ENCODE data around the gene DDX21.
"Not testable (repeated sequence)": the region's sequence is repeated elsewhere in the genome, so short reads cannot be mapped to it uniquely, and the experiment has no call there.

DDX21 gene

GRCh38 chr10:68954904-68955303, 1.1 kb upstream of the DDX21 start:
- WGBS, 2 experiments: 93 to 96% methylated on average over 12 of the region's 12 CpGs
- Histone ChIP-seq H3K4me3 (ENCODE audit: insufficient read depth, low read depth, low read length) (no peak overlapping the region), H3K27ac (ENCODE audit: insufficient read depth, low read depth, low read length, poor library complexity, severe bottlenecking) (no peak overlapping the region)

GRCh38 chr10:68955355-68955831, 577 bp upstream of the DDX21 start:
- Histone ChIP-seq H3K9me3 (ENCODE audit: control insufficient read depth, low read length) (no peaks in the 10 kb centered on the region), H3K27me3 (ENCODE audit: control insufficient read depth, insufficient read depth, low read length, poor library complexity, severe bottlenecking) (no peaks in the 10 kb centered on the region), H3K27ac (ENCODE audit: insufficient read depth, low read depth, low read length, poor library complexity, severe bottlenecking) (peak overlapping the region; percentile 90), H3K4me3 (ENCODE audit: insufficient read depth, low read depth, low read length) (peak overlapping the region; percentile 95), H3K36me3 (ENCODE audit: control insufficient read depth, insufficient read depth, low read length) (peaks cover 6% of the 10 kb centered on the region), H3K4me1 (ENCODE audit: control insufficient read depth, insufficient read depth, low read length) (no peaks in the 10 kb centered on the region)
- WGBS, 2 experiments: 10 to 14% methylated on average over 16 of the region's 16 CpGs

More at GRCh38 chr10:68954904-68955303, 1.1 kb upstream of the DDX21 start:
- Histone ChIP-seq H3K27me3 (ENCODE audit: control insufficient read depth, insufficient read depth, low read length, poor library complexity, severe bottlenecking) (no peaks in the 10 kb centered on the region), H3K36me3 (ENCODE audit: control insufficient read depth, insufficient read depth, low read length) (peaks cover under 1% of the 10 kb centered on the region), H3K9me3 (ENCODE audit: control insufficient read depth, low read length) (no peaks in the 10 kb centered on the region), H3K4me1 (ENCODE audit: control insufficient read depth, insufficient read depth, low read length) (no peaks in the 10 kb centered on the region)

- H3K36me3 ChIP-seq (ENCODE audit: control insufficient read depth, insufficient read depth, low read length): peaks cover 11% of the 10 kb centered on the region
- no peaks in the 10 kb centered on the region for H3K27me3 ChIP-seq (ENCODE audit: control insufficient read depth, insufficient read depth, low read length, poor library complexity, severe bottlenecking)
- 51 to 53% methylated on average over 7 of the region's 7 CpGs for WGBS, 2 experiments
- no peaks in the 10 kb centered on the region for H3K9me3 ChIP-seq (ENCODE audit: control insufficient read depth, low read length)
- peak overlapping the region; percentile 95 for H3K4me3 ChIP-seq (ENCODE audit: insufficient read depth, low read depth, low read length)
- H3K4me1 ChIP-seq (ENCODE audit: control insufficient read depth, insufficient read depth, low read length): no peaks in the 10 kb centered on the region
- no peak overlapping the region for H3K27ac ChIP-seq (ENCODE audit: insufficient read depth, low read depth, low read length, poor library complexity, severe bottlenecking)
Measured at GRCh38 chr10:68957284-68957615, 1.3 kb downstream of the DDX21 start.

- 83 to 87% methylated on average over 3 of the region's 3 CpGs for WGBS, 2 experiments
- Histone ChIP-seq H3K36me3 (ENCODE audit: control insufficient read depth, insufficient read depth, low read length) (peaks cover 14% of the 10 kb centered on the region), H3K4me3 (ENCODE audit: insufficient read depth, low read depth, low read length) (peak overlapping the region; percentile 95), H3K9me3 (ENCODE audit: control insufficient read depth, low read length) (no peaks in the 10 kb centered on the region), H3K27ac (ENCODE audit: insufficient read depth, low read depth, low read length, poor library complexity, severe bottlenecking) (no peak overlapping the region), H3K27me3 (ENCODE audit: control insufficient read depth, insufficient read depth, low read length, poor library complexity, severe bottlenecking) (no peaks in the 10 kb centered on the region), H3K4me1 (ENCODE audit: control insufficient read depth, insufficient read depth, low read length) (no peaks in the 10 kb centered on the region)
Measured at GRCh38 chr10:68957654-68958053, 1.7 kb downstream of the DDX21 start.

- peaks cover 27% of the 10 kb centered on the region for H3K36me3 ChIP-seq (ENCODE audit: control insufficient read depth, insufficient read depth, low read length)
- H3K27me3 ChIP-seq (ENCODE audit: control insufficient read depth, insufficient read depth, low read length, poor library complexity, severe bottlenecking): no peaks in the 10 kb centered on the region
- H3K27ac ChIP-seq (ENCODE audit: insufficient read depth, low read depth, low read length, poor library complexity, severe bottlenecking): no peak overlapping the region
- 94 to 96% methylated on average over 4 of the region's 4 CpGs for WGBS, 2 experiments
- no peaks in the 10 kb centered on the region for H3K4me1 ChIP-seq (ENCODE audit: control insufficient read depth, insufficient read depth, low read length)
- H3K9me3 ChIP-seq (ENCODE audit: control insufficient read depth, low read length): no peaks in the 10 kb centered on the region
- H3K4me3 ChIP-seq (ENCODE audit: insufficient read depth, low read depth, low read length): no peak overlapping the region
Measured at GRCh38 chr10:68959695-68960527, 3.9 kb downstream of the DDX21 start.

- 96 to 98% methylated on average over 4 of the region's 4 CpGs for WGBS, 2 experiments
- H3K36me3 ChIP-seq (ENCODE audit: control insufficient read depth, insufficient read depth, low read length): peaks cover 44% of the 10 kb centered on the region
Measured at GRCh38 chr10:68963151-68963550, 7.2 kb downstream of the DDX21 start.

GRCh38 chr10:68973975-68974374, 18.0 kb downstream of the DDX21 start:
- no peak overlapping the region for H3K27ac ChIP-seq (ENCODE audit: insufficient read depth, low read depth, low read length, poor library complexity, severe bottlenecking)
- no peak overlapping the region for H3K4me3 ChIP-seq (ENCODE audit: insufficient read depth, low read depth, low read length)
- no peaks in the 10 kb centered on the region for H3K4me1 ChIP-seq (ENCODE audit: control insufficient read depth, insufficient read depth, low read length)
- no peaks in the 10 kb centered on the region for H3K27me3 ChIP-seq (ENCODE audit: control insufficient read depth, insufficient read depth, low read length, poor library complexity, severe bottlenecking)
- H3K36me3 ChIP-seq (ENCODE audit: control insufficient read depth, insufficient read depth, low read length): peaks cover 50% of the 10 kb centered on the region
- WGBS, 2 experiments: 93 to 96% methylated on average over 5 of the region's 5 CpGs
- H3K9me3 ChIP-seq (ENCODE audit: control insufficient read depth, low read length): no peaks in the 10 kb centered on the region

More at GRCh38 chr10:68963151-68963550, 7.2 kb downstream of the DDX21 start:
- no peaks in the 10 kb centered on the region for H3K9me3 ChIP-seq (ENCODE audit: control insufficient read depth, low read length)
- H3K27ac ChIP-seq (ENCODE audit: insufficient read depth, low read depth, low read length, poor library complexity, severe bottlenecking): no peak overlapping the region
- H3K4me1 ChIP-seq (ENCODE audit: control insufficient read depth, insufficient read depth, low read length): no peaks in the 10 kb centered on the region
- no peak overlapping the region for H3K4me3 ChIP-seq (ENCODE audit: insufficient read depth, low read depth, low read length)
- no peaks in the 10 kb centered on the region for H3K27me3 ChIP-seq (ENCODE audit: control insufficient read depth, insufficient read depth, low read length, poor library complexity, severe bottlenecking)

GRCh38 chr10:68975936-68976473, 20.0 kb downstream of the DDX21 start:
- H3K9me3 ChIP-seq (ENCODE audit: control insufficient read depth, low read length); H3K27me3 ChIP-seq (ENCODE audit: control insufficient read depth, insufficient read depth, low read length, poor library complexity, severe bottlenecking); H3K4me3 ChIP-seq (ENCODE audit: insufficient read depth, low read depth, low read length); H3K27ac ChIP-seq (ENCODE audit: insufficient read depth, low read depth, low read length, poor library complexity, severe bottlenecking); H3K4me1 ChIP-seq (ENCODE audit: control insufficient read depth, insufficient read depth, low read length): not testable (repeated sequence)
- 98 to 100% methylated on average over 4 of the region's 5 CpGs for WGBS, 2 experiments
- peaks cover 41% of the 10 kb centered on the region for H3K36me3 ChIP-seq (ENCODE audit: control insufficient read depth, insufficient read depth, low read length)

GRCh38 chr10:68979738-68980137, 23.8 kb downstream of the DDX21 start:
- not testable (repeated sequence) for H3K4me3 ChIP-seq (ENCODE audit: insufficient read depth, low read depth, low read length); H3K4me1 ChIP-seq (ENCODE audit: control insufficient read depth, insufficient read depth, low read length); H3K9me3 ChIP-seq (ENCODE audit: control insufficient read depth, low read length); H3K27me3 ChIP-seq (ENCODE audit: control insufficient read depth, insufficient read depth, low read length, poor library complexity, severe bottlenecking); H3K27ac ChIP-seq (ENCODE audit: insufficient read depth, low read depth, low read length, poor library complexity, severe bottlenecking)
- peaks cover 27% of the 10 kb centered on the region for H3K36me3 ChIP-seq (ENCODE audit: control insufficient read depth, insufficient read depth, low read length)
- WGBS, 2 experiments: 91 to 94% methylated on average over 6 of the region's 6 CpGs

- Histone ChIP-seq H3K4me1 (ENCODE audit: control insufficient read depth, insufficient read depth, low read length) (no peaks in the 10 kb centered on the region), H3K27ac (ENCODE audit: insufficient read depth, low read depth, low read length, poor library complexity, severe bottlenecking) (no peak overlapping the region), H3K9me3 (ENCODE audit: control insufficient read depth, low read length) (no peaks in the 10 kb centered on the region), H3K36me3 (ENCODE audit: control insufficient read depth, insufficient read depth, low read length) (peaks cover 25% of the 10 kb centered on the region), H3K4me3 (ENCODE audit: insufficient read depth, low read depth, low read length) (no peak overlapping the region), H3K27me3 (ENCODE audit: control insufficient read depth, insufficient read depth, low read length, poor library complexity, severe bottlenecking) (no peaks in the 10 kb centered on the region)
- WGBS, 2 experiments: 92 to 100% methylated on average over 1 of the region's 1 CpG
Measured at GRCh38 chr10:68981074-68981473, 25.1 kb downstream of the DDX21 start.
